HG03097 (cell line): ENCODE data around the gene ADCY9.
"Not testable (repeated sequence)": the region's sequence is repeated elsewhere in the genome, so short reads cannot be mapped to it uniquely, and the experiment has no call there.

Source experiments
- ATAC-seq: cut with Tn5 transposase; IDR thresholded peaks from one replicate; pipeline ENCODE4 v1.9.1; 2021; ENCODE audit not compliant: unreplicated experiment, low FRiP score

Gene ADCY9

DNA sequence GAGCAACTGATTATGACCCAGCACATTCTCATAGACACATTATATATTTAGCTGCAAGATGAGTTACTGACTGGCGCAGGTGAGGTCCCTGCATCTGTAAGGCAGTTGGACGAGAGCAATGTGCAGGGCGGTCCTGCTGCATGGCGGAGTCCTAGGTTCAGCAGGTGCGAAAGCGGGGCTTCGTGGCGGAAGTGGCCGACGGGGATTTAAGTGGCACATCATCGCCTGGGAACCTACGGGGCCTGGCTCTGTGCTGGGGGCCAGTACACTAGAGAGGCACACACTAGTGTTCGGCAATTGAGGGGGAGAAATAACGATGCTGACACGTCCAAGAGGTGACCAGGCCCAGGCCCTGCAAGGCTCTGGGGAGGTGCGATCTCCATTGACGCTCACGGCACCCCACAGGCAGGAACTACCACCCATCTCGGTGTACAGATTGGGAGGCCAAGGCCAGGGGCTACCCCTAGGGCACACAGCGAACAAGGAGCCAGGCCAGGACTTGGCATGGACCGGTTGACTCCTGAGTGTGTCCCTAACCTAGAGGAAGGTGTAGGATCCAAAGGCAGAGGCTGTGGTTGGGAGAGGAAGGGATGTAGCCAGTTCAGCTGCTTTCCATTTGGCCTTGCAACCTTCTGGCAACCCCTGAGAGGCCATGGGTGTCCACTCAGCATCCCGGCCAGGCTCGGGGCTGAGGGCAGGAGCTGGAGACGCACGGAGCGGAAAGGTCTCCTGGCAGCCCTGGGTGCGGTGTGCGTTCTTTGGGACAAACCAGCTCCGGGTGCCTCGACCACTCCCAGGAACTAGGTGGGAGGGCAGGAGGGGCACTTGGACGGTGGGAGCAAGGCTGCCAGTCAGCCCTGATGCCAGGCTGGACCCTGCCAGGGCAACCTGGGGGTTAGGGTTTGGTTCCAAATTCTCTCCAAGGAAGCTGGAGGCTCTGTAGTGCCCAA lies 131.9 kb downstream of the ADCY9 start:
- ATAC-seq, result no peak

- no peak for ATAC-seq
Observed at GRCh38 chr16:3983081-3983520, 133.1 kb downstream of the ADCY9 start.

- ATAC-seq, result no peak
Observed at GRCh38 chr16:3982216-3982615, 134.0 kb downstream of the ADCY9 start.

DNA sequence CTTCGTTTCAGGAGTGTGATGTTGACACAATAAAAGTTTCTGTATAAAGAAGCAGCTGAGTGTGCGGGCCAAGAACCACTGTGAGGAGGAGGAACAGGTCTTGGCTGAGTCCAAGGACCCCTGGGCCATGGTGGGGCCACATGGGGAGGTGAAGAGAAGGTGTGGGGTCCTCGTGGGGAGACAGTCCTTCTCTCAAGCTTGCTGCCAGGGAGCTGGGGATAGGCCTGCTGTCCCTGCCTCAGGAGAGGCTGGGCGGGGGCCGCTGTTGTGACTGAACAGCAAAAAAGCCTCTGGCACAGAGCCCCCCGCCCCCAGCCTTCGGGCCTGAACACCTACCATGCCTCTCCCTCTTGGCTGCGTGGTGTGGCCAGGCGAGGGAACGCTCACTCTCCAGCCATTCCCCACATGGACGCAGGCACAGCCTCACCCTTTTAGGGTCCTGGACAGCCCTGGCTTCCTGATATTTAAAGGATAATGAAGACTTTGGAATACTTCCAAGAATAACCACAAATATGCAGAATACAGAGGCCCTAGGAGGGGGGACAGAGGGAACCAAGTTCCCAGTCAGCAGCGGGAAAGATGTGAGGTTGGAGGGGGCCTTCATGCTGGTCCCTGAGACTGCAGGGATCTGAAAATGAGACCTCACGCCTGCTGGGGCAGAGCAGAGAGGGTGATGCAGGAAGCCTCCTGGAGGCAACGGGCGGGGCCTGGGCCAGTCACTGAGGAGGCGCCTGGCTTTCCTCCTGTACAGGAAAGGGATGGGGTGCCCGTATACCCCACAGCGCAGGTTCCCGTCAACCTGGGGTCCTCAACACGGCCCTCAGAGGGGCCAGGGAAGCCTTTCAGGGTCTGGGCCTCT lies 135.8 kb downstream of the ADCY9 start:
- ATAC-seq, result no peak

- no peak for ATAC-seq
Observed at GRCh38 chr16:3979518-3979917, 136.7 kb downstream of the ADCY9 start.

DNA sequence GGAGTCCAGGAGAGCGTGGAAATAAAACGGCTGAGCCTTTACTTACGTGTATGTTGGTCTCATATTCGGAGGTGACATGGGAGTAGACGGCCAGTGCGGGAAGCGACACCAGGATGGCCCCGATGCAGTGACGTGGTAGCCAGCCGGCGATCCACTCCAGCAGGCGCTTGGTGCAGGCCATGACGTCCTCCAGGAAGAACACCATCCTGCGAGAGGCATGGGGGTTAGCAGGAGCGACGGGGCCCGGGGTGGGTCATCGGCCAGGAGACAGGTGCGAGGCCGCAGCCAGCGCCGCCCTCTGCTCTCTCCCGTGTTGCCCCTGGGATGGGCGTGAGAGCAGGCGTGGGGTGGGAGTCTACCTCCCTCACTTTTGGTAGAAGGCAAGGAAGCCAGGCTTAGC lies 137.2 kb downstream of the ADCY9 start:
- ATAC-seq, result no peak

DNA sequence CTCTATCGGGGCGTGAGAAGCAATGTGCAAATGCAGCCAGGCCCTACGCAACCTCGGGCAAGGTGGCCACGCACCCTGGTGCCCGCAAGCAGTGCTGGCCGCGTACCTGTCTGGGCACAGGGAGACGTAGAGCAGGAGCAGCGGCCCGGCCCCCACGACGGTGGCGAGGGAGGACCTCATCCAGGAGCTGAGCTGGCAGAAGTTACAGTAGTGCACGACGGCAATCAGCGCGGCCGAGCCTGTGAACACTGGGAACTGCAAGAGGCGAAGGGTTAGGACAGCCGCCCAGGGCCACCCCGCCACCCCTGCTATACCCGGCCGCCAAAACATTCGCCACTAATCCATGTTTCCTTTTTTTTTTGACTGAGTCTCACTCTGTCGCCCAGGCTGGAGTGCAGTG lies 138.9 kb downstream of the ADCY9 start:
- ATAC-seq, result no peak

DNA sequence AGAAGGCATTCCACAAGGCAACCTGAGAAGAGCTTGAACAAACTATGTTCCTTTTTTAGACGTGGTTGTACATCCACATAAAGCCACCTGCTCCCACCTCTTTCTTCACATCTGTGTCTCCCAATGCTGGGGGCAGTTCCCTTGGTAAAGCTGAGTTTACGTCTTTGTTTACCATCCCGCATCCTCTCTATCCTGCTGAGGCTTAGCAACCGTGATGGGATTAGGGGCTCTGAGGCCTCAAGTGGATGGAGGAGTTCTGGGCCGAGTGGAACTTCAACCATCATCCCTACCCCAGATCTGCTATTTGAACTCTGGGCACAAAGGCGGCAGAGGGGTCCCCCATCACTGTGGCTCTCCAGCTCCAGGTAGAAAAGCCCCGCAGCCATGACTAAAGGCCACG lies 141.5 kb downstream of the ADCY9 start:
- ATAC-seq, result no peak

DNA sequence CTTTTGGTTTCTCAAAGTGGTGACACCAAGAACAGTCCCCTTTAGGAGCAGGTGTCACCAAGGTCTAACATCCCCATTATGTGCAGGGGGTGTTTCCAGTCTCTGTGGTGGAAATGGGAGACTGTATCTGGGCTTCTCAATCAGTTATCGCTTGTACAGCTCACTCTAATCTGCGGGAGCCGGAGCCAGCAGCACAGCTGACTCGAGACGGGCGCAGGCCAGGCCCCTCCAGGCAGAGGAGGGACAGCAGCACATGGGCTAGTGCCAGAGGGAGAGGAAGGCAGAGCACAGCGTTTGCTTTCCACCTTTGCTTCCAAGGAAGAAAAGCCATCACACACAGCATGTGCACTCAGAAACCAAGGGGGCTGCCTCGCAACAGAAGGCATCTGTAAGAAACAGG lies 144.5 kb downstream of the ADCY9 start:
- ATAC-seq, result no peak

- ATAC-seq, result no peak
Observed at GRCh38 chr16:3971261-3971660, 145.0 kb downstream of the ADCY9 start.

DNA sequence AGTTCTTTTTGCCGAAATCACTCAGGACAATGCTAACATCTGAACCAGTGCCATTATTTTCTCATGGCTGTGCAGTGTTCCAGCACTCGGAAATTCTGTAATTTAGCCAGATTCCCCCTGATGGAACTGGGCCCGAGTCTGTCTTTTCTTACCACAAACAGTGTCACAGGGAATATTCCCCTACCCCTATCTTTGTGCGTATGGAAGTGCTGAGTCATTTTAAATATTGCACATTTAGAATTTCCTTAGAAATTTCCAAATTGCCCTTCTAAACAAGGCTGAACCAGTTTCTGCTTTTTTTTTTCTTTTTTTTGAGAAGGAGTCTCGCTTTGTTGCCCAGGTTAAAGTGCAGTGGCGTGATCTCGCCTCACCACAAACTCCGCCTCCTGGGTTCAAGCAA lies 147.7 kb downstream of the ADCY9 start:
- no peak for ATAC-seq

DNA sequence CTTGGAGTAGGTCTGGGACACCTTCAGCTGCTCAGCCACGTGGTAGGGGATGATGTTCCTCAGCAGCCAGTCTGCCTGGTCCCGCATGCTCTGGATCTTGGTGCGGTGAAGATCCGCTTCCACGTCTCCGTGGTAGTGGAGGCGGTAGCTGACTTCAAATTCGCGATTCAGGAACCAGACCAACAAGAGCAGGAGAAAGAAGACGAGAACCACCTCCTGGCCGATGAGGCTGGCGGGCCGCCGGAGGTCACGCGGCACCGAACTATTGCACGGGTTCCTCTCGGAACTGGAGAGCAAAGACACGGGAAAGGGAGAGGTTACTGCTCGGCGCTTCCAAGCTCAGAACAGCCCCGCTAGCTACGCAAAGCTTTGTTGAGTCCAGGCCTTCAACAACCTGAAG lies 149.6 kb downstream of the ADCY9 start:
- ATAC-seq, result no peak

DNA sequence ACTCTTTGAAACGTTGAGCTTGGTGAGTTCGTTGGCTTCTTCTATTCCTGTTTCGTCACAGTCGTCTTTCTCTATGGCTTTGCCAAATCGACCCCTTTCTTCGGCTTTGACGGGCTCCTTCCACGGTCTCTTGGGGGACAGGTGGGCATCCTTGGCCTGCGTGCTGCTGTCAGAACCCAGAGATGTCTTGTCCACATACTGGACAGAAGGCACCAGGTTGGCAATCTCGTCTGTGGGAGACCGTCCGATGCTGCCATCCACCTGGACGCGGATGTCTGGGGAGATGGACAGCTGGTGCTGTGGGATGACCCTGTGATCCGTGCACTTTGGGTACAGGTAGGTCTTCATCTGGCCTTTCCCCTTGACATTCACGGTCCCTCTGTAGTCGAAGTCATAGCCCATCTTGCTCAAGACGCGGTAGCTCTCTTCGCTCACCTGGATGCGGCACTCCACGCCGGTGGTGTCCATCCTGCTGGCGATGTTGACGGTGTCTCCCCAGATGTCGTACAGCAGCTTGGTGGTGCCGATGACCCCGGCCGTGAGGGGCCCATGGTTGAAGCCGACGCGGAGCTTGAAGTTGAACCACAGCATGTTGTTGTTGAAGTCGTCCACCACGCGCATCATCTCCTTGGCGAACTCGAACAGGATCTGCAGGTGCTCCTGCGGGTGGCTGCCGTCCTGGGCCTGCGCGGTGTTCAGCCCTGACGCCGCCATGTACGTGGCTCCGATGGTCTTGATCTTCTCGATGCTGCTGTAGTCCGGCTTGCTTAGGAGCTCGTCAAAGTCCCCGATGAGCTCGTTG lies 150.3 kb downstream of the ADCY9 start:
- ATAC-seq, result no peak

DNA sequence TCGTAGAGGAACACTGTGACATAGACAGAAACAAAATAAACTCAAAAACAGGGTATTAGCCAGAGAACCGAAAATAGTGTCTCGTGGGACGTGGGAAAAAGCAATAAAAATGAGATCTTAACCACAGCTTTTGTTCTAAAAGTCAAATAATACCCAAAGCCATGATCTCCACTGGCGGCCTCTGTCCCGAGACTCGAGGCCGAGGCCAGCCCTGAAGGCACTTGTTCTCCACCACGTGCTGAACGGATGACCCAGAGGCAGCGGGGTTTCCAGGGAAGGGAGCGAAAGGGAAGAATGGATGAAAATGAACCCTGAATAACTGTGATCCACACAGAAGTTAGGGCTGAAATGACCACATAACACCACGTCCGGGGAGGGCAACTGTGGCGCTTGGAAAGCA lies 150.9 kb downstream of the ADCY9 start:
- ATAC-seq, result no peak

DNA sequence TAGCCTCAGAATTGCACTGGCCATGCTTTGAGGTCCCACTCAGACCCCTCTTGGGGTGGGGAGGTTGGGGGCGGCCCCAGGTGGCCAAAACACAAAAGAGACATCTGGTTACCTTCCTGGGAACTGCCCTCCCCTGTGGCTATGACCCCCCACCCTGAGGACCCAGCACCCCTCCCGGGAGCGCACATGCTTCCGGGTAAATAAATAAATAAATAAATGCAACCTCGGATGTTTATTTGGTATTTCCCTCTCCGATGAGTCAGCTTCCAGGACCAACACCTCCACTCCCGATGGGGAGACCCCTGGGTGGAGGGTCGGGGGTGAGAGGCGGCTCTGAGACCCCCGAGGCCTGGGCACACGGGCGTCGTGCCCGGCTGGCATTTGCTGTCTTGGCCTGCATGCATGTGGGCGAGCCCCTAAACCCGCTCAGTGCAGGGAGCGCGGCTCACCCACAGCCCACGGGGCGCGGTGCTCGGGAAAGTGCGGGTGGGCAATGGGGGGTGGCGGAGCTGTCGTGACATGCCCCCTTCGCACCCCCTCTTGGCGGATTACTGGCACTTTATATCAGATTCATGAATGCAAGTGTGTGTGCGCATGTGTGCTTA lies 151.5 kb downstream of the ADCY9 start:
- no peak for ATAC-seq

DNA sequence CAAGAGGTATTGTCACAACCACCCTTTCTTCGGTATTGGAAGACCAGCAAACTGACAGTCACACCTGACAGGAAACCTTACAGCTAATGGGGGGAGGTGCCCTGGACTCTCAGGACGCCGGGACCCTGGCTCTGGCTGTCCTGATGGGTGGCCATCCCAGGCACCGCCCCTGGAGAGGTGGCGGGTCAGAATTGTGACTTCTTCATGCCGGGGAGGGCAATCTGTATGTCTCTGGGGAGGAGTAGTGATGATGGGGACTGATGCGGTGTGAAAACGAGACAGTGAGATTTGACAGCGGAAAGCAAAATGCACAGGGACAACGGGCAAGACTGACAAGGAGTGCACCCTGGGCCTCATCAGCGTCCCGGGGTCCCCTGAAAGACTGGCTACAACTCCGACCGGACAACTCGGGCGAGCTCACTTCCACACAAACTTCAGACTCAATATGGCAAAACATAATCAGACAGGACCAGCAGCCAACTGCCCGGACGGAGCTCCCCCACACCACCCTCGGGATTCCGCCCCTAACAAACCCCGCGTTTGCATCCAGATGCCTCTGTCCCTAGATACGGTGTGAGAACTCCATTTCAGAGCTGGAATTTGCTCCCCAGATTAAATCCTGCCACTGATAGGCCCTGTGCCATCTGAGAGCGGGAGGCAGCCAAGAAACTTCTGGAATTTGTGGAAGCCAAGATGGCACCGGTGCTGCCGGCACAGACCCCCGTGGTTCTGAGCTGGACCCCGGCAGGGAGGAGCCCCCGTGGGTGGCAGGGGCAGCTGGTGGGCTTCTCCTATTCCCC lies 152.2 kb downstream of the ADCY9 start:
- ATAC-seq, result no peak

- ATAC-seq, result no peak
Observed at GRCh38 chr16:3963203-3963602, 153.0 kb downstream of the ADCY9 start.

- no peak for ATAC-seq
Observed at GRCh38 chr16:3961449-3961849, 154.8 kb downstream of the ADCY9 start.

DNA sequence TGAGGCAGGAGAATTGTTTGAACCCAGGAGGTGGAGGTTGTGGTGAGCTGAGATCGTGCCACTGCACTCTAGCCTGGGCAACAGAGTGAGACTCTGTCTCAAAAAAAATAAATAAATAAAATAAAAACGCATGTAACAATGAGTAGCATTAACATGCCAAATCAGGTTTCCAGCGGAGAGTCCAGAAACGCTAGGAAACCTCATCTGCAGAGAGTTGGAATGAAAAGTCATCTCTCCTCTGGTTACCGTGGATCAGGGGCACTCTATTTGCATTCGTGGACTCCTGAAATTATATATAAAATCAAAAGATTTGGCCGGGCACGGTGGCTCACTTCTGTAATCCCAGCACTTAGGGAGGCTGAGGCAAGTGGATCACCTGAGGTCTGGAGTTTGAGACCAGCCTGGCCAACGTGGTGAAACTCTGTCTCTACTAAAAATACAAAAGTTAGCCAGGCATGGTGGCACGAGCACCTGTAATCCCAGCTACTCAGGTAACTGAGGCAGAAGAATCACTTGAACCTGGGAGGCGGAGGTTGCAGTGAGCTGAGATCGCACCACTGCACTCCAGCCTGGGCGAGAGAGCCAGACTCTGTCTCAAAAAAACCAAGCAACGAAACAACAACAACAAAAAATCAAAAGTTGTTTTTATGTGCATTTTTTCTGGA lies 156.2 kb downstream of the ADCY9 start:
- not testable (repeated sequence) for ATAC-seq
